ENCODE measurements around the gene SUSD3. TPM values are rescaled to one million over a fixed set of nuclear protein-coding genes. Genes with fewer than 3 reads are reported as not detected.
"Not testable (repeated sequence)": the region's sequence is repeated elsewhere in the genome, so short reads cannot be mapped to it uniquely, and the experiment has no call there.

SUSD3 gene
- polyA plus RNA-seq (2013, experiment 1 of 4), result 3.0 TPM
- polyA plus RNA-seq (2013, experiment 2 of 4), result 0.68 TPM
- 1.4 TPM for polyA plus RNA-seq (2013, experiment 3 of 4)
- 1.2 TPM for polyA plus RNA-seq (2013, experiment 4 of 4)

DNA sequence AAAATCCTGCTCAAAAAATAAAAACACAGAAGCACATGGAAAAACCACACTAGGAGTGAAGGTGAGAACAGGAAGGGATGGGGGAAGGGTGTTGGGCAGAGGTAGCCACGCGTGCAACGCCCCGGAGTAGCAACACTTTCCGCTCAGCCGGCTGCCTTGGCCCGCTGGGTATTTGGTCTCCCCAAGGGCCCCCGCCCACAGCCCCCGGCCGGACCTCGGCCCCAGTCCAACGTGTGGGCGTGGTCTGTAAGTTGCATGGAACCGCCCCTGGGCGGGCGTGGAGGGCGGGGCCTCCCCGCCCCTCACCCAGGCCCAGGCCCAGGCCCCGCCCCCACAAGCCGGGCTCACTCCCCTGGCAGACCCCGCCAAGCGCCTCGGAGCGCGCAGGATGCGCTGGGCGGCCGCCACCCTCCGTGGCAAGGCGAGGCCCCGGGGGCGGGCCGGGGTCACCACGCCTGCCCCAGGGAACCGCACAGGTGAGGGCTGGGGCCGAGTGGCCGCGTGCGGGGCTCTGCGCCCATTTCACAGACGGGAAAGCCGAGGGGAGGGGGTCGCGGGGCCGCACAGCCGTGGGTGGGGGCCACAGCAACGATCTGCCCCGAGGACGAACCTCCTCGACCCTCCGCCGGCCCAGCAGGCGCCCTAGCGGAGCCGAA is at the start of gene SUSD3:
Gene SUSD3, plus strand, starts transcription at position 347 of the 656 bp plus-strand sequence. Its CDS starts 42 bp downstream, at position 389.
- Histone ChIP-seq H3K27me3 (ENCODE audit: control insufficient read depth, insufficient read depth, low read length, poor library complexity, severe bottlenecking) (peaks cover 17% of the 10 kb centered on the region), H3K27ac (ENCODE audit: insufficient read depth, low read depth, low read length, poor library complexity, severe bottlenecking) (no peak within 1 kb of the TSS), H3K4me1 (ENCODE audit: control insufficient read depth, insufficient read depth, low read length) (peaks cover 5% of the 10 kb centered on the region), H3K36me3 (ENCODE audit: control insufficient read depth, insufficient read depth, low read length) (no peaks in the 10 kb centered on the region), H3K9me3 (ENCODE audit: control insufficient read depth, low read length) (no peaks in the 10 kb centered on the region), H3K4me3 (ENCODE audit: insufficient read depth, low read depth, low read length) (peak within 1 kb of the TSS; percentile 32)
- 2% methylated on average over 55 of the region's 55 CpGs for WGBS, 2 experiments

DNA sequence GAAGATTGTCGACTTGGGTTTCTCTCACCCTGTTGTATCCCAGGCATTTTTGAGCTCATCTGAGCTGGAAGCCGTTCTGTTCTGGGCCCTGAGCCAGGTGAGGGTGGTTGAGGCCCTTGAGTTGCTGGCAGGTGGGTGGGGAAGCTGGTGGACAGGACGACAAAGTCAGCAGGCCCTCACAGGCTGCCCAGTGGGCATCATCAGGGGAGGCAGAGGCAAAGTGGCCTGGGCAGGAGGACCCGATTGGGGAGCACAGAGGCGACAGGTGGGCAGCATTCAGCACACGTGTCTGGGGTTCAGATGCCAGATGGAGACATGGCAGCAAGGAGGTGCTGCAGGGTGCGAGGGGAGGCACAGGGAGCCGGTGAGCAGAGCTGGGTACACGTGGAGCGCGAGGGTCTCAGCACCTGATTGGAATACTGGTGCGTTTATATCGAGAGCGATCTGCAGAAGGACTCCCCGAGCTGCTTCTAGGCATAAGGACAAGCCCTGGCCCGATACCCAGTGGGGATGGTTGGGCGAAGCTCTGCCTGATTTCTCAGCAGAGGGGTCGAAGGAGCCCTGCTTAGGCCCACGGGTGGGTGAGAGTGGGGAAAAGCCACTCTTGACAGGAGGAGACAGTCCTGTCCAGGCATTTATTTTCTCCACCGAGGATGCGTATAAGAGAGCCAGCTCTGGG is 49.0 kb upstream of the SUSD3 start:
- no peak overlapping the region for H3K4me3 ChIP-seq (ENCODE audit: insufficient read depth, low read depth, low read length)
- no peaks in the 10 kb centered on the region for H3K36me3 ChIP-seq (ENCODE audit: control insufficient read depth, insufficient read depth, low read length)
- no peak overlapping the region for H3K27ac ChIP-seq (ENCODE audit: insufficient read depth, low read depth, low read length, poor library complexity, severe bottlenecking)
- H3K9me3 ChIP-seq (ENCODE audit: control insufficient read depth, low read length), result no peaks in the 10 kb centered on the region
- WGBS, 2 experiments, result 92 to 94% methylated on average over 21 of the region's 21 CpGs
- no peaks in the 10 kb centered on the region for H3K27me3 ChIP-seq (ENCODE audit: control insufficient read depth, insufficient read depth, low read length, poor library complexity, severe bottlenecking)
- peaks cover 6% of the 10 kb centered on the region for H3K4me1 ChIP-seq (ENCODE audit: control insufficient read depth, insufficient read depth, low read length)

DNA sequence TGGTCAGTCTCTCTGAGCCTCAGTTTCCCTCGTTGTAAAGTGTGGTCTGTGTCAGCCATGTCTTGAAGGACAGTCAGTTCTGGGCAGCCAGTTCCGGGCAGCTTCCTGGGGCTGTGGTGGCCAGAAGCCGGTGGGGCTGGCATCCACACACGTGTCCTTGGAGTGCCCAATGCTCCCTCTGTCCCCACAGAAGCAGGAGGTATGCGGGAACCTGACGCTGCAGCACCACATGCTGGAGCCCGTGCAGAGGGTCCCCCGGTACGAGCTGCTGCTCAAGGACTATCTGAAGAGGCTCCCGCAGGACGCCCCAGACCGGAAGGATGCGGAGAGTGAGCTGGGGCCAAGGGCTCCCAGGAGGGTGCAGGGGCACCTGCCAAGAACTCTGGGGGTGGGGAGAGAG is 48.4 kb upstream of the SUSD3 start:
- no peak overlapping the region for H3K4me3 ChIP-seq (ENCODE audit: insufficient read depth, low read depth, low read length)
- H3K9me3 ChIP-seq (ENCODE audit: control insufficient read depth, low read length), result no peaks in the 10 kb centered on the region
- no peaks in the 10 kb centered on the region for H3K27me3 ChIP-seq (ENCODE audit: control insufficient read depth, insufficient read depth, low read length, poor library complexity, severe bottlenecking)
- H3K27ac ChIP-seq (ENCODE audit: insufficient read depth, low read depth, low read length, poor library complexity, severe bottlenecking), result no peak overlapping the region
- peaks cover 6% of the 10 kb centered on the region for H3K4me1 ChIP-seq (ENCODE audit: control insufficient read depth, insufficient read depth, low read length)
- WGBS, 2 experiments, result 85 to 88% methylated on average over 13 of the region's 13 CpGs
- H3K36me3 ChIP-seq (ENCODE audit: control insufficient read depth, insufficient read depth, low read length), result no peaks in the 10 kb centered on the region

DNA sequence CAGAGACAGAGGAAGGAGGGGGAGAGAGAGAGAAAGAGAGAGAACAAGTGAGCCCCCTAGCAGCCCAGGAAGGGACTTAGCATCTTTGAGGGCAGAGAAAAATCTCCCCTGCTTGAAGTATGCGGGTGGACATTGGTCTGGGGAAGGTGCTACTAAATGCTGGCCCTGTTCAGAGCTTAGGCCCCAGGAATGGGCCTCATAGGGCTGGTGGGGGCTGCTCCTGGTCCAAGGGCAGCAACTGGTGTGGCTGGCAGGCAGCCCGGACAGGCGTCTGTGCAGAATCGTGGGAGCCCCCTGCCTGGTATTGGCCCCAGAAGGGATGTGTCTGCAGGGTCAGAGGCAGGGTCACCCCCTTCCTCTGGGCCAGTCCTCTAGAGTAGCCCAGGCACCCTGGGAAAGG is 47.8 kb upstream of the SUSD3 start:
- 83 to 86% methylated on average over 4 of the region's 4 CpGs for WGBS, 2 experiments
- Histone ChIP-seq H3K27me3 (ENCODE audit: control insufficient read depth, insufficient read depth, low read length, poor library complexity, severe bottlenecking) (no peaks in the 10 kb centered on the region), H3K4me3 (ENCODE audit: insufficient read depth, low read depth, low read length) (no peak overlapping the region), H3K36me3 (ENCODE audit: control insufficient read depth, insufficient read depth, low read length) (no peaks in the 10 kb centered on the region), H3K4me1 (ENCODE audit: control insufficient read depth, insufficient read depth, low read length) (peaks cover 6% of the 10 kb centered on the region), H3K27ac (ENCODE audit: insufficient read depth, low read depth, low read length, poor library complexity, severe bottlenecking) (no peak overlapping the region), H3K9me3 (ENCODE audit: control insufficient read depth, low read length) (no peaks in the 10 kb centered on the region)

DNA sequence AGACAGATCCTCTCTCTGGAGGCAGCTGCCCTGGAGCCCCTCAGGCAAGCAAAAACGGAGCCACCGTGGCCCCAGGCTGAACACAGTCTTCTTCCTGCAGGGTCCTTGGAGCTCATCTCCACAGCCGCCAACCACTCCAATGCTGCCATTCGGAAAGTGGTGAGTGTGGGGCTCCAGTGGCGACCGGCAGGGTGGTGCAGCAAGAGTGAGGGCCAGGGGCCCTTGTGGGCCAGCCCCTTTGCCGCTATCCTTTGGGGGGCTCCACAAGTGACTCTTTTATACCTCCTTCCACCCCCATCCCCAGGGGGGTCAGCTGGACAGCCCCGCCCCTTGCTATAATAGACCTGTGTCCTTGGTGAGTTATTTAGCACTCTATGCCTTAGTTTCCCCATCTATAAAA is 47.4 kb upstream of the SUSD3 start:
- 94 to 96% methylated on average over 8 of the region's 8 CpGs for WGBS, 2 experiments
- H3K4me3 ChIP-seq (ENCODE audit: insufficient read depth, low read depth, low read length), result no peak overlapping the region

DNA sequence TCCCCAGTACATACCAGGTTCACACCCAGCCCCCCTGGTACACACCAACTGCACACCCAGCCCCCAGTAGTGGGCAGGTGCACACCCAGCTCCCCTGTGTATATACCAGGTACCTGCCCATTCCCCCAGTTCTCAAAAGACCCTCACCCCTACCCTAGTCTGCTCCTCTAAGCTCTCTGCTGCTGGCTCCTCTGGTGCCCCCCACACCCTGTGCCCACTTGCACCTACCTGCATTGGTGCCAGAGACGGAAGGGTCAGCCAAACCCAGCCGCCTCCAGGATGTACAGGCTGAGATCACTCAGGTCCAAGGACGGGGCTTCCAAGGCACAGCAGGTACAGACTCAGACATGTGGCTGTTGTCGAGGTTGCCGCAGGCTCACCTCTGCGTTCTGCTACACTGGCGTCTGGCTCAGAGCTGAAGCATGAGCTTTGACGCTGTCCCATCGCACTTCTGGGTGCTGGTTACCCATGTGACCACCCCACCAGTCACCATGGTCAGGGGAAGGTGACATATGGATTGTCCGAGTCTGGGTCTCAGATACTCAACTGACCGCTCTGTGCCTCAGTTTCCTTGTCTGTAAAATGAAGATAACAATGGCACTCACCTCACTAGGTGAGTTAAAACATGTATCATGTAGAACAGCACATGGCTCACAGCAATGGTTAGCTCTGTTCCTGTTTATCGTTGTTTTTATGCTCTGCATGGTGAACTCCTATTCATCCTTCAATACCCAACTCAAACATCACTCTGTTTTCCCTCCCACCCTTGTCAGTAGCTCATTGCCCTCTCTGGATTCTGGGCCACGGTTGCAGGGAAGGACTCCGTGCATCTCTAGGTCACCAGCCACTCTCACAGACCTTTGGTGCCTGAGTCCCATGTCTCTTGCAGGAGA is 45.3 kb upstream of the SUSD3 start:
- no peaks in the 10 kb centered on the region for H3K36me3 ChIP-seq (ENCODE audit: control insufficient read depth, insufficient read depth, low read length)
- no peak overlapping the region for H3K27ac ChIP-seq (ENCODE audit: insufficient read depth, low read depth, low read length, poor library complexity, severe bottlenecking)
- H3K4me3 ChIP-seq (ENCODE audit: insufficient read depth, low read depth, low read length), result no peak overlapping the region
- H3K4me1 ChIP-seq (ENCODE audit: control insufficient read depth, insufficient read depth, low read length), result peaks cover 6% of the 10 kb centered on the region
- no peaks in the 10 kb centered on the region for H3K27me3 ChIP-seq (ENCODE audit: control insufficient read depth, insufficient read depth, low read length, poor library complexity, severe bottlenecking)
- no peaks in the 10 kb centered on the region for H3K9me3 ChIP-seq (ENCODE audit: control insufficient read depth, low read length)
- 94% methylated on average over 14 of the region's 14 CpGs for WGBS, 2 experiments

More for the DNA sequence above, 47.4 kb upstream of the SUSD3 start:
- Histone ChIP-seq H3K4me1 (ENCODE audit: control insufficient read depth, insufficient read depth, low read length) (peaks cover 6% of the 10 kb centered on the region), H3K27me3 (ENCODE audit: control insufficient read depth, insufficient read depth, low read length, poor library complexity, severe bottlenecking) (no peaks in the 10 kb centered on the region), H3K36me3 (ENCODE audit: control insufficient read depth, insufficient read depth, low read length) (no peaks in the 10 kb centered on the region), H3K27ac (ENCODE audit: insufficient read depth, low read depth, low read length, poor library complexity, severe bottlenecking) (no peak overlapping the region), H3K9me3 (ENCODE audit: control insufficient read depth, low read length) (no peaks in the 10 kb centered on the region)

DNA sequence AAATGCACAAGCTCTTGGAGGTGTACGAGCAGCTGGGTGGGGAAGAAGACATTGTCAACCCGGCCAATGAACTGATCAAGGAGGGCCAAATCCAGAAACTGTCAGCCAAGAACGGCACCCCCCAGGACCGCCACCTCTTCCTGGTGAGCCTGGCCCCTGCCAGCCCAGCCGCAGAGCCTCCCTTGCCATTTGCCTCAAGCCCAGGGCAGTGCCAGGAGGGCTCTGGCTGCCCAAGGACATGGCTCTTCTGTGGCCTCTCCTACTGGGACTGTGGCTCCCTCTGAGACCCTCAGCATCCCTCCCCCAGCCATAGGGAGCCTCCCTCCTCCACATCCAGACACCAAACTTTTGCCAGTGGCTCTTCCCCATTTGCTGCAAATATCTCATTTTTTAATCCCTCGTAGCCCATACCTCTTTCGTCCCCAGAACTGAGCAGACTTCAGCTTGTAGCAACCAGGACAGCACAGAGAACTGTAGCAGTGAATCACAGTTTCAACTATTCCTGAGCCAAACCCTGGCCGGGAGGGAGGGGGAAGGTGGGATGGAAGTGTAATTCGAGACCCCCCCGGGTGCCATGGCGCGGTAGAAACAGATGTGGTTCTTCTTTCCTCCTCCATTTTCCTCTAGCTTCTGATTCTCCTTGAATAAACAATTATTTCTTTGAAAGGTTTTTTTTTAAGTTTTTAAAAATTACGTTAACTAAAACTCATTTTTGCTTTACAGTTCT is 44.5 kb upstream of the SUSD3 start:
- WGBS, 2 experiments, result 82% methylated on average over 10 of the region's 13 CpGs
- H3K9me3 ChIP-seq (ENCODE audit: control insufficient read depth, low read length), result no peaks in the 10 kb centered on the region
- H3K4me3 ChIP-seq (ENCODE audit: insufficient read depth, low read depth, low read length), result no peak overlapping the region
- no peaks in the 10 kb centered on the region for H3K36me3 ChIP-seq (ENCODE audit: control insufficient read depth, insufficient read depth, low read length)
- no peak overlapping the region for H3K27ac ChIP-seq (ENCODE audit: insufficient read depth, low read depth, low read length, poor library complexity, severe bottlenecking)
- peaks cover 6% of the 10 kb centered on the region for H3K4me1 ChIP-seq (ENCODE audit: control insufficient read depth, insufficient read depth, low read length)
- no peaks in the 10 kb centered on the region for H3K27me3 ChIP-seq (ENCODE audit: control insufficient read depth, insufficient read depth, low read length, poor library complexity, severe bottlenecking)

DNA sequence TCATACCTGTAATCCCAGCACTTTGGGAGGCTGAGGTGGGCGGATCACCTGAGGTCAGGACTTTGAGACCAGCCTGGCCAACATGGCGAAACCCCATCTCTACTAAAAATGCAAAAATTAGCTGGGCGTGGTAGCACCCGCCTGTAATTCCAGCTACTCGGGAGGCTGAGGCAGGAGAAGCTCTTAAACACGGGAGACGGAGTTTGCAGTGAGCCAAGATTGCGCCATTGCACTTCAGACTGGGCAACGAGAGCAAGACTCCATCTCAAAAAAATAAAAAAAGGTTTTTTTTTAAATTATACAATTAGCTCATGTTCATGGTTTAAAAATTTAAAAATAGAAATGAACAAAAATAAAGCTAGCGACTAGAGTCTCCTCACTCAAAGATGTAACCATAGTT is 43.3 kb upstream of the SUSD3 start:
- not testable (repeated sequence) for H3K9me3 ChIP-seq (ENCODE audit: control insufficient read depth, low read length); H3K27me3 ChIP-seq (ENCODE audit: control insufficient read depth, insufficient read depth, low read length, poor library complexity, severe bottlenecking); H3K36me3 ChIP-seq (ENCODE audit: control insufficient read depth, insufficient read depth, low read length); H3K4me1 ChIP-seq (ENCODE audit: control insufficient read depth, insufficient read depth, low read length); H3K4me3 ChIP-seq (ENCODE audit: insufficient read depth, low read depth, low read length); H3K27ac ChIP-seq (ENCODE audit: insufficient read depth, low read depth, low read length, poor library complexity, severe bottlenecking)
- 87 to 93% methylated on average over 8 to 10 of the region's 10 CpGs for WGBS, 2 experiments

DNA sequence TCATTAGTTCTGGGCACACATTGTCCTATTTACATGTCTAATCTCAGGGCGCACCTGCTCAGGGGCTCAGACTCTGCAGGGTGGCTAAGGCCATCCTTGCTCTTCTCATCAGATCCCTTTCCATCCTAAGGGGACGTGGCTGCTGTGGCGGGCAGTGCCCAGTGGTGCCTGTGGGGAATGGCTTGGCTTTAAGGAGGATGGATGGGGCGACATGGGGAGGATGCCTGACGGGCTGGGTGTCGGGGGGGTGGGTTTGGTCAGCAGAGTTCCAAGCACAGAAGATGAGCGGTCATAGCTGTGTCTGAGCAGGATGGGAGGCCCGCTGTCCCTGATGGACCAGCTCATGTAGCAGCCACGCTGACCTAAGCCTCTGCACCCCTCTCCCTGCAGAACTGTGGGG is 40.9 kb upstream of the SUSD3 start:
- Histone ChIP-seq H3K9me3 (ENCODE audit: control insufficient read depth, low read length) (no peaks in the 10 kb centered on the region), H3K36me3 (ENCODE audit: control insufficient read depth, insufficient read depth, low read length) (no peaks in the 10 kb centered on the region), H3K27me3 (ENCODE audit: control insufficient read depth, insufficient read depth, low read length, poor library complexity, severe bottlenecking) (no peaks in the 10 kb centered on the region), H3K27ac (ENCODE audit: insufficient read depth, low read depth, low read length, poor library complexity, severe bottlenecking) (no peak overlapping the region), H3K4me3 (ENCODE audit: insufficient read depth, low read depth, low read length) (no peak overlapping the region), H3K4me1 (ENCODE audit: control insufficient read depth, insufficient read depth, low read length) (no peaks in the 10 kb centered on the region)
- WGBS, 2 experiments, result 91 to 93% methylated on average over 9 of the region's 9 CpGs

Data from ectodermal cell (in vitro differentiated cells).